Keratinocyte (primary cell): ENCODE data around the gene CPA5. TPM values are rescaled to one million over a fixed set of nuclear protein-coding genes. Genes with fewer than 3 reads are reported as not detected.
A peak's percentile ranks its signal among the peaks of the same experiment; 100 is the strongest.

Experiments
- DNase-seq: peaks from one replicate; pipeline ENCODE4 v3.0.0-alpha.2; 2011; ENCODE audit warnings: low read depth, missing footprints, low spot score
- FAIRE-seq: peaks from 2 replicates; lab custom pipeline; 2011; peaks lifted over from hg19 to GRCh38; lab: Jason Lieb, UNC
- H2AFZ ChIP-seq: 2 replicates; pipeline ENCODE4 v1.6.0; 2012; ENCODE audit warnings: low read length, control low read depth, inconsistent platforms; ENCODE audit not compliant: control insufficient read depth
- H3K27ac ChIP-seq: 2 replicates; pipeline ENCODE4 v1.5.1; 2011; ENCODE audit warnings: low read length; ENCODE audit not compliant: control insufficient read depth, insufficient read depth
- H3K27me3 ChIP-seq: 3 replicates; pipeline ENCODE4 v1.6.0; 2011; ENCODE audit warnings: low read length; ENCODE audit not compliant: control insufficient read depth, insufficient read depth; ENCODE audit errors: extremely low read depth
- H3K36me3 ChIP-seq, 2 experiments: 2 replicates in 1 of 2; 3 replicates in 1 of 2; pipeline ENCODE4 v1.5.1; 2011; ENCODE audit warnings: low read length in 2 of 2, mild to moderate bottlenecking in 1 of 2; ENCODE audit not compliant: control insufficient read depth in 2 of 2, insufficient read depth in 2 of 2; ENCODE audit errors: extremely low read depth in 1 of 2
- H3K4me1 ChIP-seq: 3 replicates; pipeline ENCODE4 v1.5.1; 2011; ENCODE audit warnings: low read length; ENCODE audit not compliant: control insufficient read depth, insufficient read depth; ENCODE audit errors: extremely low read depth
- H3K4me2 ChIP-seq: 3 replicates; pipeline ENCODE4 v1.6.0; 2011; ENCODE audit warnings: low read depth, low read length; ENCODE audit not compliant: control insufficient read depth, insufficient read depth; ENCODE audit errors: extremely low read depth
- H3K4me3 ChIP-seq, 3 experiments: fragments of 200-600 bp in 1 of 3; sonication (generic) in 1 of 3; 2 replicates in 2 of 3; 3 replicates in 1 of 3; pipeline ENCODE4 v1.5.1; 2011 to 2016; ENCODE audit warnings: low read length in 3 of 3, mild to moderate bottlenecking in 3 of 3, control low read depth in 2 of 3, inconsistent platforms in 1 of 3, low read depth in 1 of 3, mixed read lengths in 1 of 3, mixed run types in 1 of 3, moderate library complexity in 1 of 3; ENCODE audit not compliant: control insufficient read depth in 2 of 3, insufficient read depth in 2 of 3; ENCODE audit errors: extremely low read depth in 1 of 3
- H3K79me2 ChIP-seq: 2 replicates; pipeline ENCODE4 v1.6.0; 2012; ENCODE audit warnings: low read length; ENCODE audit not compliant: control insufficient read depth, insufficient read depth
- H3K9ac ChIP-seq: 3 replicates; pipeline ENCODE4 v1.6.0; 2011; ENCODE audit warnings: low read length; ENCODE audit not compliant: control insufficient read depth, insufficient read depth; ENCODE audit errors: extremely low read depth
- H3K9me1 ChIP-seq: 3 replicates; pipeline ENCODE4 v1.6.0; 2011; ENCODE audit warnings: low read length; ENCODE audit not compliant: control insufficient read depth, insufficient read depth; ENCODE audit errors: extremely low read depth
- H3K9me3 ChIP-seq: 2 replicates; pipeline ENCODE4 v1.5.1; 2012; ENCODE audit warnings: low read depth, low read length; ENCODE audit not compliant: control insufficient read depth
- H4K20me1 ChIP-seq: 3 replicates; pipeline ENCODE4 v1.6.0; 2011; ENCODE audit warnings: low read length; ENCODE audit not compliant: control insufficient read depth, insufficient read depth; ENCODE audit errors: extremely low read depth
- CTCF ChIP-seq, 3 experiments: IDR thresholded peaks in 1 of 3; conservative IDR thresholded peaks in 1 of 3; optimal IDR thresholded peaks in 1 of 3; 2 replicates in 2 of 3; 3 replicates in 1 of 3; pipeline versions ENCODE3 to v1.5.1; 2011; ENCODE audit warnings: low read length in 3 of 3, mild to moderate bottlenecking in 3 of 3, moderate library complexity in 2 of 3, control low read depth in 1 of 3, inconsistent platforms in 1 of 3; ENCODE audit not compliant: insufficient read depth in 2 of 3; ENCODE audit errors: extremely low read depth in 1 of 3
- EZH2 ChIP-seq: IDR thresholded peaks from one replicate; pipeline ENCODE4 v1.6.1; 2012; ENCODE audit warnings: inconsistent platforms, mild to moderate bottlenecking, low read length, moderate library complexity
- dilution Hi-C: fragments of 300-500 bp; cut with MboI; formaldehyde crosslinking; loops from one replicate; pipeline ENCODE4 v1.7.0; 2020; ENCODE audit warnings: low sequenced_read_pairs; ENCODE audit not compliant: extremely low pct_ligation_motif_present
- polyA plus RNA-seq, 5 experiments: library from polyadenylated mRNA; depleted of rRNA in 3 of 5; stranded (reverse) in 3 of 5; stranded (forward) in 1 of 5; unstranded in 1 of 5; fragments of >200 nt; gene quantifications; 1 replicate in 1 of 5; 2 replicates in 3 of 5; 3 replicates in 1 of 5; pipeline versions ENCODE4 v1.2.1 to v1.2.3, GENCODE V29; 2011 to 2012; ENCODE audit warnings: missing spikeins in 2 of 5, low read depth in 1 of 5, low replicate concordance in 1 of 5

Gene CPA5
- polyA plus RNA-seq, 1 donor (not counting 4 experiments of a cell fraction or from before 2014, with no cell fraction given) = 0.24 TPM

GRCh38 chr7:130371046-130371445 lies 26.4 kb downstream of the CPA5 start:
- Histone ChIP-seq H3K4me1 (peaks cover 60% of the 10 kb centered on the region), H3K27me3 (no peaks in the 10 kb centered on the region), H3K36me3 (no peaks in the 10 kb centered on the region), H2AFZ (no peak overlapping the region), H3K9ac (no peak overlapping the region), H3K27ac (no peak overlapping the region), H3K4me3 (no peak overlapping the region), H3K79me2 (no peaks in the 10 kb centered on the region), H3K4me2 (no peak overlapping the region), H4K20me1 (no peaks in the 10 kb centered on the region), H3K9me3 (peaks cover 3% of the 10 kb centered on the region), H3K9me1 (no peaks in the 10 kb centered on the region)
- no peak for FAIRE-seq
- no peak for TF ChIP-seq CTCF (optimal IDR thresholded peaks at IDR 0.05 in 1 of 3, IDR thresholded peaks at IDR 0.05 in 1 of 3, conservative IDR thresholded peaks at IDR 0.05 in 1 of 3; ENCODE audit: extremely low read depth in 1 of 3, insufficient read depth in 2 of 3, low read length in 3 of 3)
- no peak for TF ChIP-seq EZH2
- dilution Hi-C loops = no loop called here
- no peak for DNase-seq

- Histone ChIP-seq H4K20me1 (no peaks in the 10 kb centered on the region), H3K79me2 (no peaks in the 10 kb centered on the region), H2AFZ (no peak overlapping the region), H3K9me1 (no peaks in the 10 kb centered on the region), H3K36me3 (no peaks in the 10 kb centered on the region), H3K4me1 (peaks cover 54% of the 10 kb centered on the region), H3K27ac (peak overlapping the region; percentile 94), H3K9ac (peak overlapping the region; percentile 82), H3K4me3 (no peak overlapping the region), H3K9me3 (peaks cover 6% of the 10 kb centered on the region), H3K27me3 (no peaks in the 10 kb centered on the region), H3K4me2 (peak overlapping the region; percentile 81)
- DNase-seq (no peak), FAIRE-seq (no peak)
- TF ChIP-seq EZH2 (no peak), CTCF (optimal IDR thresholded peaks at IDR 0.05 in 1 of 3, IDR thresholded peaks at IDR 0.05 in 1 of 3, conservative IDR thresholded peaks at IDR 0.05 in 1 of 3; ENCODE audit: extremely low read depth in 1 of 3, insufficient read depth in 2 of 3, low read length in 3 of 3) (no peak)
- dilution Hi-C loops = no loop called here
Measured at GRCh38 chr7:130372402-130373165, 28.0 kb downstream of the CPA5 start.
